Measurements from ENCODE around the gene SYNGR3. TPM values are rescaled to one million over a fixed set of nuclear protein-coding genes. Genes with fewer than 3 reads are reported as not detected.

SYNGR3 gene
- polyA plus RNA-seq, 1 donor from 2014 or later, result 61.0 TPM

DNA sequence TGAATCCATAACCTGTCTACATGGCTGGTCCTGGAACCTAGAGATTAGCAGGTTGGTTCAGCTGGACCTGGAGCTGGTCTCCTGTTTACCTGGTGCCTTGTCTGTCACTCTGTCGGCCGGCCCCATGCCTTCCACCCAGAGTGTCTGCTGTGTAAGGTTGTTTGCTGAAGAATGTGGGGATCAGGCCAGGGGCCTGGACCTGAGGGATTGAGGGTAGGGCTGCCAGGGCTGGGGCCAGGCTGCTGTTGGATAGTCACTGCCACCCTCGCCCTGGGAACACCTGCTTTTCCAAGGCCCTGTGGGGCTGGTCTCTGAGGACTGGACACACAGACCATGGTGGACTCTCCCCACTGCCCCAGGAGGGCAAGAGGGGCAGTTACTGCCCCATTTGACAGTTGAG, 38.4 kb downstream of the SYNGR3 start:
- Histone ChIP-seq H3K36me3 (ENCODE audit: insufficient read depth, low read length) (no peaks in the 10 kb centered on the region), H3K4me3 (ENCODE audit: low read length) (peak overlapping the region; percentile 63), H2AFZ (ENCODE audit: low read depth, low read length) (no peak overlapping the region), H4K20me1 (ENCODE audit: insufficient read depth) (no peaks in the 10 kb centered on the region), H3K79me2 (replicated peaks; ENCODE audit: insufficient read depth, low read length) (no peaks in the 10 kb centered on the region), H3K9me2 (ENCODE audit: insufficient read depth, low read length) (no peaks in the 10 kb centered on the region), H3K27ac (ENCODE audit: low read length) (no peak overlapping the region), H3F3A (ENCODE audit: insufficient read depth, low read length, poor library complexity, severe bottlenecking) (no peaks in the 10 kb centered on the region), H3K9me3 (ENCODE audit: low read length) (no peaks in the 10 kb centered on the region), H3K4me2 (ENCODE audit: low read length) (no peak overlapping the region), H3K27me3 (ENCODE audit: insufficient read depth, low read depth, low read length) (peaks cover 24% of the 10 kb centered on the region), H3K9ac (ENCODE audit: low read length) (no peak overlapping the region)
- TF ChIP-seq CTCF (IDR thresholded peaks at IDR 0.05; ENCODE audit: poor library complexity, severe bottlenecking) (no peak), EZH2 (IDR thresholded peaks at IDR 0.05; ENCODE audit: borderline replicate concordance, insufficient read depth, low read length, poor library complexity, severe bottlenecking) (no peak), SMC3 (conservative IDR thresholded peaks at IDR 0.05; ENCODE audit: poor library complexity) (no peak), EP300 (conservative IDR thresholded peaks at IDR 0.05; ENCODE audit: poor library complexity, severe bottlenecking) (no peak), MXI1 (conservative IDR thresholded peaks at IDR 0.05; ENCODE audit: poor library complexity, severe bottlenecking) (no peak), TAF1 (IDR thresholded peaks at IDR 0.05; ENCODE audit: low read depth) (no peak), POLR2AphosphoS5 (IDR thresholded peaks at IDR 0.05) (no peak), RAD21 (conservative IDR thresholded peaks at IDR 0.05) (no peak)
- TF ChIP-seq, protein P1, sequence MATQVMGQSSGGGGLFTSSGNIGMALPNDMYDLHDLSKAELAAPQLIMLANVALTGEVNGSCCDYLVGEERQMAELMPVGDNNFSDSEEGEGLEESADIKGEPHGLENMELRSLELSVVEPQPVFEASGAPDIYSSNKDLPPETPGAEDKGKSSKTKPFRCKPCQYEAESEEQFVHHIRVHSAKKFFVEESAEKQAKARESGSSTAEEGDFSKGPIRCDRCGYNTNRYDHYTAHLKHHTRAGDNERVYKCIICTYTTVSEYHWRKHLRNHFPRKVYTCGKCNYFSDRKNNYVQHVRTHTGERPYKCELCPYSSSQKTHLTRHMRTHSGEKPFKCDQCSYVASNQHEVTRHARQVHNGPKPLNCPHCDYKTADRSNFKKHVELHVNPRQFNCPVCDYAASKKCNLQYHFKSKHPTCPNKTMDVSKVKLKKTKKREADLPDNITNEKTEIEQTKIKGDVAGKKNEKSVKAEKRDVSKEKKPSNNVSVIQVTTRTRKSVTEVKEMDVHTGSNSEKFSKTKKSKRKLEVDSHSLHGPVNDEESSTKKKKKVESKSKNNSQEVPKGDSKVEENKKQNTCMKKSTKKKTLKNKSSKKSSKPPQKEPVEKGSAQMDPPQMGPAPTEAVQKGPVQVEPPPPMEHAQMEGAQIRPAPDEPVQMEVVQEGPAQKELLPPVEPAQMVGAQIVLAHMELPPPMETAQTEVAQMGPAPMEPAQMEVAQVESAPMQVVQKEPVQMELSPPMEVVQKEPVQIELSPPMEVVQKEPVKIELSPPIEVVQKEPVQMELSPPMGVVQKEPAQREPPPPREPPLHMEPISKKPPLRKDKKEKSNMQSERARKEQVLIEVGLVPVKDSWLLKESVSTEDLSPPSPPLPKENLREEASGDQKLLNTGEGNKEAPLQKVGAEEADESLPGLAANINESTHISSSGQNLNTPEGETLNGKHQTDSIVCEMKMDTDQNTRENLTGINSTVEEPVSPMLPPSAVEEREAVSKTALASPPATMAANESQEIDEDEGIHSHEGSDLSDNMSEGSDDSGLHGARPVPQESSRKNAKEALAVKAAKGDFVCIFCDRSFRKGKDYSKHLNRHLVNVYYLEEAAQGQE (IDR thresholded peaks at IDR 0.05; ENCODE audit: borderline replicate concordance), result no peak

GRCh38 chr16:2028620-2029220, 39.0 kb downstream of the SYNGR3 start:
- Histone ChIP-seq H3K27ac (ENCODE audit: low read length) (no peak overlapping the region), H3K4me2 (ENCODE audit: low read length) (no peak overlapping the region)
- TF ChIP-seq CTCF (IDR thresholded peaks at IDR 0.05; ENCODE audit: poor library complexity, severe bottlenecking) (no peak), TAF1 (IDR thresholded peaks at IDR 0.05; ENCODE audit: low read depth) (no peak), SMC3 (conservative IDR thresholded peaks at IDR 0.05; ENCODE audit: poor library complexity) (no peak), MXI1 (conservative IDR thresholded peaks at IDR 0.05; ENCODE audit: poor library complexity, severe bottlenecking) (no peak), RAD21 (conservative IDR thresholded peaks at IDR 0.05) (no peak), POLR2AphosphoS5 (IDR thresholded peaks at IDR 0.05) (no peak), EP300 (conservative IDR thresholded peaks at IDR 0.05; ENCODE audit: poor library complexity, severe bottlenecking) (no peak), EZH2 (IDR thresholded peaks at IDR 0.05; ENCODE audit: borderline replicate concordance, insufficient read depth, low read length, poor library complexity, severe bottlenecking) (no peak)
- TF ChIP-seq, protein P1 (IDR thresholded peaks at IDR 0.05; ENCODE audit: borderline replicate concordance), result no peak

More at GRCh38 chr16:2028620-2029220, 39.0 kb downstream of the SYNGR3 start:
- no peak overlapping the region for H2AFZ ChIP-seq (ENCODE audit: low read depth, low read length)
- no peaks in the 10 kb centered on the region for H3K79me2 ChIP-seq (replicated peaks; ENCODE audit: insufficient read depth, low read length)
- H3K27me3 ChIP-seq (ENCODE audit: insufficient read depth, low read depth, low read length), result peaks cover 24% of the 10 kb centered on the region
- no peak overlapping the region for H3K9ac ChIP-seq (ENCODE audit: low read length)
- no peaks in the 10 kb centered on the region for H3K9me3 ChIP-seq (ENCODE audit: low read length)
- H3K9me2 ChIP-seq (ENCODE audit: insufficient read depth, low read length), result no peaks in the 10 kb centered on the region
- H3F3A ChIP-seq (ENCODE audit: insufficient read depth, low read length, poor library complexity, severe bottlenecking), result no peaks in the 10 kb centered on the region
- H3K36me3 ChIP-seq (ENCODE audit: insufficient read depth, low read length), result no peaks in the 10 kb centered on the region
- H3K4me3 ChIP-seq (ENCODE audit: low read length), result no peak overlapping the region
- H4K20me1 ChIP-seq (ENCODE audit: insufficient read depth), result no peaks in the 10 kb centered on the region
